ENCODE data around the gene GSTA4.
"Not testable (repeated sequence)": the region's sequence is repeated elsewhere in the genome, so short reads cannot be mapped to it uniquely, and the experiment has no call there.

GSTA4 gene

DNA sequence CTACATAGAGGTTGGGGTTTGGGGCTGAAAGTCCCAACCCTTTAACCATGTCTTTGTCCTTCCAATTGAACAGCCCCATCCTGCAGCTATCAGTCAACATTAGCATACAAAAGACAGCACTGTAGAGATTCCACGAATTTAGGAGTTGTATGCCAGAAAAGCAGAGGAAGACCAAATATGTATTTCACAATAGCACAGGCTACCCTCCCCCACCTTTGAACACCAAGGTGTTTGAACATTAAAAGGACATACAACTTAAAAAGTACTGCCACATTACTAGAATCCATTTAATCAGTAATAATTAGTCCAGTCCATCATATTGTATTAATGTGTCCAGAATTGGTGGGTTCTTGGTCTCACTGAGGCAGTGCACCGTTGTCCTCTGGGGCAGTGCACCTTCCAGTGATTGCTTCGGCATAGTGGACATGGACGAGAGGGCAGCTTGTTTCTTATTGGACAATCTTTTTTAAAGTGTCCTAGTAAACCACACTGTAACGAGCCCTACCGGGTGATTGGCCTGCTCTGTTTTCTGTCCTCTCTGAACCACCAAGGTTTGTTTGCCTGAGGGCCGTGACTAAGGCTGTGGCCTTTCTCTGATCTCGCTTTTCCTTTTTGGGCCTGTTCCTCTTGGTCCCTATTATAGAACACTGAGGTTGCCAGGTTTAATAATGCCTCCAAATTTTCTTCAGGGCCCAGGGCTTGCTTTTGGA, 36.4 kb downstream of the GSTA4 start:
- in situ Hi-C loops (cut with HindIII; ENCODE audit: low sequenced_read_pairs) = no loop called here
- H3K4me3 ChIP-seq (ENCODE audit: low read depth, low read length) = no peak overlapping the region
- DNase-seq (ENCODE audit: low read depth) = no peak
- no peak for TF ChIP-seq CTCF (IDR thresholded peaks at IDR 0.05; ENCODE audit: low read depth, low read length, missing control alignments)

DNA sequence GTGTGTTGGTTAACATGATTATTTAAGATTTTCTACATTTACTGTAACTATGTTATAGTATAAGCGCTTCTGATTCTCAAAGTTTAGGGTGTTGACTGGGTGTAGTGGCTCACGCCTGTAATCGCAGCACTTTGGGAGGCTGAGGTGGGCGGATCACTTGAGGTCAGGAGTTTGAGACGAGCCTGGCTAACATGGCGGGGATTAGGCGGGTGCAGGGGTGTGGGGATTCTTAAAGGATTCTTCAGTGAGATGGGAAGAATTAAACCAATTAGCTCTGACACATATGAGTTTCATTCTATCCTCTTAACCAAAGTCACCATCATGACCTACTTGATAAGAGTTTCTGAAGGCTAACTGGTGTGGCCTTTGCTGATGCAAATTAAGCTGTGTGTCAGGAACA, 39.2 kb downstream of the GSTA4 start:
- no peak for TF ChIP-seq CTCF (IDR thresholded peaks at IDR 0.05; ENCODE audit: low read depth, low read length, missing control alignments)
- no peak overlapping the region for H3K4me3 ChIP-seq (ENCODE audit: low read depth, low read length)
- in situ Hi-C loops (cut with HindIII; ENCODE audit: low sequenced_read_pairs) = no loop called here
- DNase-seq (ENCODE audit: low read depth) = no peak

- in situ Hi-C loops (cut with HindIII; ENCODE audit: low sequenced_read_pairs) = no loop called here
- DNase-seq (ENCODE audit: low read depth) = no peak
- no peak for TF ChIP-seq CTCF (IDR thresholded peaks at IDR 0.05; ENCODE audit: low read depth, low read length, missing control alignments)
- no peak overlapping the region for H3K4me3 ChIP-seq (ENCODE audit: low read depth, low read length)
Measured at GRCh38 chr6:52953911-52954839, 40.9 kb downstream of the GSTA4 start.

DNA sequence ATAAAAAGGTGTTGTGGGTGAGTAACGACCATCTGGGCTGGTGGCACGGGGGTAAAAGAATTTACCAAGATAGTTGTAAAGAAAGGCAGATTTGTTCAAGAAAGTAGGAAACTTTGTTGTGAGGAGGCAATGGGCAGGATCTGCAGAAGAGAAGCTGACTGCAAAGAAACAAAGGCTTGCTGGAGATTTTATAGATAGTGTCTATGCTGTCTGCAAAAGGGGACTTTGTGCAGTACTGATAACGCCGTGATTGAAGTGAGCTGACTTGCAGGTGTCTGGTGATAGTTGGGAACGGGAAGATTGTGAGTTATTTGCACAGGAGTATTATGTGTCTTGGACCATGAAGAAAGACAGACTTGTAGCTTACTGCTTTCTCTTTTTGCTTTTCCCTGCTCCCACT, 48.8 kb downstream of the GSTA4 start:
- DNase-seq (ENCODE audit: low read depth) = no peak
- in situ Hi-C loops (cut with HindIII; ENCODE audit: low sequenced_read_pairs) = no loop called here
- TF ChIP-seq CTCF (IDR thresholded peaks at IDR 0.05; ENCODE audit: low read depth, low read length, missing control alignments) = no peak
- no peak overlapping the region for H3K4me3 ChIP-seq (ENCODE audit: low read depth, low read length)

DNA sequence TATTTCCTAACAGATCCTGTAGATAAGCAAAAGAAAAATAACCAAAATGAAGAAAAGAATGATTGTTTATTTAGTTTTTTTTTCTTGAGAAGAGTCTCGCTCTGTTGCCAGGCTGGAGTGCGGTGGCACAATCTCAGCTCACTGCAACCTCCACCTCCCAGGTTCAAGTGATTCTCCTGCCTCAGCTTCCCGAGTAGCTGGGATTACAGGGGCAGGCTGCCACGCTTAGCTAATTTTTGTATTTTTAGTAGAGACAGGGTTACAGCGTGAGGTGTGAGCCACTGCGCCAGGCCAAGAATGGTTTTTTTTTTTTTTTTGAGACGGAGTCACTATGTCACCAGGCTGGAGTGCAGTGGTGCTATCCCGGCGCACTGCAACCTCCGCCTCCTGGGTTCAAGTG, 52.3 kb downstream of the GSTA4 start:
- in situ Hi-C loops (cut with HindIII; ENCODE audit: low sequenced_read_pairs); H3K4me3 ChIP-seq (ENCODE audit: low read depth, low read length); DNase-seq (ENCODE audit: low read depth): not testable (repeated sequence)

DNA sequence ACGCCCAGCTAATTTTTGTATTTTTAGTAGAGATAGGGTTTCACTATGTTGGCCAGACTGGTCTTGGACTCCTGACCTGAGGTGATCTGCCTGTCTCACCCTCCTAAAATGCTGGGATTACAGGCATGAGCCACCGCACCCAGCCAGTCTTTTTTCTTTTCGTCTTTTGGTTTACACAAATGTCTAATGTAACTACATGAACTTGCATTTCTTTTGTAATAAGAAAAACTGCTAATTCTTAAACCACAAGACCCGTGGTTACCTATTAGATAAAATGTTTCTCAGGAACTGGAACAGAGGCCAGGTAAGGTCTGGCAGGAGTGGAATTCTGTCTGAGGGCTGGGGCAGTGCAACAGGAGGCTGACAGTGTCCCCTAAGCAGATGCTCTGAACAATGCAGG, 52.9 kb downstream of the GSTA4 start:
- in situ Hi-C loops (cut with HindIII; ENCODE audit: low sequenced_read_pairs) = no loop called here
- no peak for TF ChIP-seq CTCF (IDR thresholded peaks at IDR 0.05; ENCODE audit: low read depth, low read length, missing control alignments)
- DNase-seq (ENCODE audit: low read depth) = no peak
- H3K4me3 ChIP-seq (ENCODE audit: low read depth, low read length) = no peak overlapping the region

DNA sequence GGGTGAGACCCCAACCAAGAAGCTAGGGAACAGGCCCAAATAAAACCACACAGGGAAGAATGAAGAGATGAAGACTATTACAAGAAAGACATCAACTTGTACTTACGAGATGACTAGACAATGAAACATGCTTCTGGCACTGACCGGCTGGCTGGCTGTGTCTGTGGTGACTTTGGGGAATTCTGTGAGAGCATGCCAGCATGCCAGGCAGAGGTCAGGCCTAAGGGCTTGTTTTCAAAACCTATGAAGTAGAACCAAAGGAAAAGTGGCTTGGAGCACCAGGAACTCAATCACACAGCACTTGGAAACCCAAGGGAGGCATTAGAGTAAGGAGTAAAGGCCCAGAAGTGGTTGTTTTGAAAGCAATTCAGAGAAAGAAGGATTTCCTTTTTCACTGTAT, 57.2 kb downstream of the GSTA4 start:
- no peak for DNase-seq (ENCODE audit: low read depth)
- in situ Hi-C loops (cut with HindIII; ENCODE audit: low sequenced_read_pairs) = no loop called here
- H3K4me3 ChIP-seq (ENCODE audit: low read depth, low read length) = no peak overlapping the region
- no peak for TF ChIP-seq CTCF (IDR thresholded peaks at IDR 0.05; ENCODE audit: low read depth, low read length, missing control alignments)
